GM23338 (cell line): ENCODE measurements around the gene TRIM24. TPM values are rescaled to one million over a fixed set of nuclear protein-coding genes. Genes with fewer than 3 reads are reported as not detected.

Experiments used
- ATAC-seq: fragments of 200-7000 bp; cut with Tn5 transposase; 3 replicates; pipeline ENCODE4 v1.9.1; 2020
- DNase-seq: peaks from one replicate; pipeline ENCODE4 v3.0.0-alpha.2; 2015; ENCODE audit warnings: low spot score
- H2AFZ ChIP-seq: fragments of 200-600 bp; sonication (generic); 2 replicates; pipeline ENCODE4 v1.8.0; 2016; ENCODE audit warnings: antibody characterized with exemption, mild to moderate bottlenecking, moderate library complexity
- H3F3A ChIP-seq: fragments of 200-600 bp; sonication (generic); replicated peaks from 2 replicates; pipeline ENCODE4 v1.8.0; 2017; ENCODE audit warnings: antibody characterized with exemption, mixed run types, low read depth
- H3K27ac ChIP-seq: fragments of 200-600 bp; sonication (generic); 2 replicates; pipeline ENCODE4 v1.6.1; 2016; ENCODE audit warnings: low read depth
- H3K27me3 ChIP-seq: fragments of 200-600 bp; sonication (generic); 2 replicates; pipeline ENCODE4 v1.8.0; 2016; ENCODE audit warnings: mild to moderate bottlenecking, mixed run types, moderate library complexity; ENCODE audit not compliant: insufficient read depth
- H3K36me3 ChIP-seq: fragments of 200-600 bp; sonication (generic); 2 replicates; pipeline ENCODE4 v1.8.0; 2016; ENCODE audit warnings: mild to moderate bottlenecking; ENCODE audit not compliant: insufficient read depth
- H3K4me1 ChIP-seq: fragments of 200-600 bp; sonication (generic); 2 replicates; pipeline ENCODE4 v1.8.0; 2016; ENCODE audit warnings: mild to moderate bottlenecking, moderate library complexity; ENCODE audit not compliant: insufficient read depth
- H3K4me2 ChIP-seq: fragments of 200-600 bp; sonication (generic); 2 replicates; pipeline ENCODE4 v1.7.1; 2017; ENCODE audit warnings: mixed run types
- H3K4me3 ChIP-seq: fragments of 200-600 bp; sonication (generic); 2 replicates; pipeline ENCODE4 v1.6.1; 2016; ENCODE audit warnings: mixed run types
- H3K79me2 ChIP-seq: fragments of 200-600 bp; sonication (generic); replicated peaks from 2 replicates; pipeline ENCODE4 v1.8.0; 2017; ENCODE audit warnings: mild to moderate bottlenecking; ENCODE audit not compliant: insufficient read depth
- H3K9me2 ChIP-seq: fragments of 200-600 bp; sonication (generic); 2 replicates; pipeline ENCODE4 v1.8.0; 2017; ENCODE audit not compliant: insufficient read depth
- H4K20me1 ChIP-seq: fragments of 200-600 bp; sonication (generic); replicated peaks from 2 replicates; pipeline ENCODE4 v1.8.0; 2017; ENCODE audit warnings: mild to moderate bottlenecking; ENCODE audit not compliant: insufficient read depth
- H3K27ac Mint-ChIP-seq: 2 replicates; pipeline ENCODE4 v1.8.0; 2020; ENCODE audit warnings: inconsistent platforms, mild to moderate bottlenecking, moderate library complexity, mixed read lengths
- H3K27me3 Mint-ChIP-seq: 3 replicates; pipeline ENCODE4 v1.8.0; 2022; ENCODE audit warnings: low read depth, mild to moderate bottlenecking, moderate library complexity, mixed read lengths, inconsistent platforms; ENCODE audit not compliant: insufficient read depth, poor library complexity
- H3K36me3 Mint-ChIP-seq: 3 replicates; pipeline ENCODE4 v1.8.0; 2021; ENCODE audit warnings: low read depth, mild to moderate bottlenecking, inconsistent platforms, moderate library complexity, mixed read lengths
- H3K4me1 Mint-ChIP-seq: 3 replicates; pipeline ENCODE4 v1.8.0; 2020; ENCODE audit warnings: mild to moderate bottlenecking, inconsistent platforms, mixed read lengths
- H3K4me3 Mint-ChIP-seq: 3 replicates; pipeline ENCODE4 v1.8.0; 2021; ENCODE audit warnings: moderate library complexity, mild to moderate bottlenecking, inconsistent platforms, mixed read lengths
- H3K9me3 Mint-ChIP-seq: 3 replicates; pipeline ENCODE4 v1.8.0; 2020; ENCODE audit warnings: moderate library complexity, mild to moderate bottlenecking, inconsistent platforms, mixed read lengths
- JUNB ChIP-seq: IDR thresholded peaks from one replicate; pipeline ENCODE4 v1.6.1; 2016; ENCODE audit warnings: antibody characterized with exemption; ENCODE audit not compliant: unreplicated experiment
- NANOG ChIP-seq: IDR thresholded peaks from 2 replicates; pipeline ENCODE4 v1.6.1; 2016; ENCODE audit warnings: antibody characterized with exemption, borderline replicate concordance
- ZNF331 ChIP-seq: fragments of 250-450 bp; sonication (Bioruptor Pico); IDR thresholded peaks from 2 replicates; pipeline ENCODE4 v1.5.0; 2020; ENCODE audit warnings: low read depth, mild to moderate bottlenecking, moderate library complexity
- polyA plus RNA-seq: library from polyadenylated mRNA; unstranded; fragments of >200 nt; fragmentation: Nextera tagmentation; extraction: Ambion mirVana; gene quantifications from 2 replicates; pipeline ENCODE4 v1.2.1, GENCODE V29; 2016
- total RNA-seq: library from RNA; depleted of rRNA; stranded (reverse); fragments of >200 nt; shearing (Covaris generic); gene quantifications from 2 replicates; pipeline ENCODE4 v1.2.3, GENCODE V29; 2014
- TF ChIP-seq, protein P1 (sequence below), 2 experiments: fragments of 200-600 bp in 1 of 2; sonication (generic) in 1 of 2; conservative IDR thresholded peaks; 2 replicates each; pipeline versions ENCODE4 v1.5.1 to v1.6.1; 2016 to 2017; ENCODE audit warnings: antibody characterized with exemption in 2 of 2, low read depth in 2 of 2, mild to moderate bottlenecking in 2 of 2, moderate library complexity in 1 of 2
- TF ChIP-seq, protein P2 (sequence below): fragments of 250-450 bp; sonication (Bioruptor Pico); IDR thresholded peaks from 2 replicates; pipeline ENCODE4 v1.5.0; 2020; ENCODE audit warnings: mild to moderate bottlenecking, moderate library complexity
- TF ChIP-seq, protein P3 (sequence below): IDR thresholded peaks from 2 replicates; pipeline ENCODE4 v1.6.1; 2016; ENCODE audit warnings: antibody characterized with exemption

TRIM24 gene
- total and polyA plus RNA-seq, 2 experiments from 2014 or later, result 67.0 to 120 TPM

DNA sequence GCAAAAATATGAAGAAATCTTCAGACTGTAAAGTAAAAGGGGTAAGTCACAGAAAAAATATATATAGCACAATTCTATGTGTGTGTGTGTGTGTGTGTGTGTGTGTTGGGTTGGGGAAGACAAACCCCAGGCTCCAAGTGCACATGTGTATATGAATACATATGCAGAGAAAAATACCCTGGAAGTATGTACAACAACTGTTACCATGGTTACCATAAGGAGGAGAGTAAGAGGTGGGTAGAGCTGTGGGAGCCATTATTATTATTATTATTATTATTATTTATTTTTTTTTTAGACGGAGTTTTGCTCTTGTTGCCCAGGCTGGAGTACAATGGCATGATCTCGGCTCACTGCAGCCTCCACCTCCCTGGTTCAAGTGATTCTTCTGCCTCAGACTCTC is 23.7 kb upstream of the TRIM24 start:
- H3K4me1 ChIP-seq, result peaks cover 27% of the 10 kb centered on the region
- H3F3A ChIP-seq, result 0 out of 2 replicates have a peak, but pooled peaks cover 3% of the 10 kb centered on the region
- no peaks in the 10 kb centered on the region for H4K20me1 ChIP-seq
- H3K4me3 ChIP-seq, result no peak overlapping the region
- DNase-seq (no peak), ATAC-seq (no peak)
- peaks cover 1% of the 10 kb centered on the region for H3K27me3 Mint-ChIP-seq
- peaks cover 41% of the 10 kb centered on the region for H3K9me3 Mint-ChIP-seq
- H3K36me3 ChIP-seq, result peaks cover 5% of the 10 kb centered on the region
- no peak overlapping the region for H3K4me3 Mint-ChIP-seq
- H3K9me2 ChIP-seq, result no peaks in the 10 kb centered on the region; the same call in 1 of the 2 replicates
- H3K79me2 ChIP-seq, result no peaks in the 10 kb centered on the region
- no peak overlapping the region for H3K27ac ChIP-seq
- no peak overlapping the region for H3K27ac Mint-ChIP-seq
- peaks cover 42% of the 10 kb centered on the region for H3K36me3 Mint-ChIP-seq
- no peak for TF ChIP-seq NANOG
- TF ChIP-seq, protein P1, sequence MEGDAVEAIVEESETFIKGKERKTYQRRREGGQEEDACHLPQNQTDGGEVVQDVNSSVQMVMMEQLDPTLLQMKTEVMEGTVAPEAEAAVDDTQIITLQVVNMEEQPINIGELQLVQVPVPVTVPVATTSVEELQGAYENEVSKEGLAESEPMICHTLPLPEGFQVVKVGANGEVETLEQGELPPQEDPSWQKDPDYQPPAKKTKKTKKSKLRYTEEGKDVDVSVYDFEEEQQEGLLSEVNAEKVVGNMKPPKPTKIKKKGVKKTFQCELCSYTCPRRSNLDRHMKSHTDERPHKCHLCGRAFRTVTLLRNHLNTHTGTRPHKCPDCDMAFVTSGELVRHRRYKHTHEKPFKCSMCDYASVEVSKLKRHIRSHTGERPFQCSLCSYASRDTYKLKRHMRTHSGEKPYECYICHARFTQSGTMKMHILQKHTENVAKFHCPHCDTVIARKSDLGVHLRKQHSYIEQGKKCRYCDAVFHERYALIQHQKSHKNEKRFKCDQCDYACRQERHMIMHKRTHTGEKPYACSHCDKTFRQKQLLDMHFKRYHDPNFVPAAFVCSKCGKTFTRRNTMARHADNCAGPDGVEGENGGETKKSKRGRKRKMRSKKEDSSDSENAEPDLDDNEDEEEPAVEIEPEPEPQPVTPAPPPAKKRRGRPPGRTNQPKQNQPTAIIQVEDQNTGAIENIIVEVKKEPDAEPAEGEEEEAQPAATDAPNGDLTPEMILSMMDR (conservative IDR thresholded peaks at IDR 0.05; ENCODE audit: low read depth in 2 of 2), result no peak
- TF ChIP-seq ZNF331 (CRISPR knock-in tag), result no peak
- TF ChIP-seq, protein P2, sequence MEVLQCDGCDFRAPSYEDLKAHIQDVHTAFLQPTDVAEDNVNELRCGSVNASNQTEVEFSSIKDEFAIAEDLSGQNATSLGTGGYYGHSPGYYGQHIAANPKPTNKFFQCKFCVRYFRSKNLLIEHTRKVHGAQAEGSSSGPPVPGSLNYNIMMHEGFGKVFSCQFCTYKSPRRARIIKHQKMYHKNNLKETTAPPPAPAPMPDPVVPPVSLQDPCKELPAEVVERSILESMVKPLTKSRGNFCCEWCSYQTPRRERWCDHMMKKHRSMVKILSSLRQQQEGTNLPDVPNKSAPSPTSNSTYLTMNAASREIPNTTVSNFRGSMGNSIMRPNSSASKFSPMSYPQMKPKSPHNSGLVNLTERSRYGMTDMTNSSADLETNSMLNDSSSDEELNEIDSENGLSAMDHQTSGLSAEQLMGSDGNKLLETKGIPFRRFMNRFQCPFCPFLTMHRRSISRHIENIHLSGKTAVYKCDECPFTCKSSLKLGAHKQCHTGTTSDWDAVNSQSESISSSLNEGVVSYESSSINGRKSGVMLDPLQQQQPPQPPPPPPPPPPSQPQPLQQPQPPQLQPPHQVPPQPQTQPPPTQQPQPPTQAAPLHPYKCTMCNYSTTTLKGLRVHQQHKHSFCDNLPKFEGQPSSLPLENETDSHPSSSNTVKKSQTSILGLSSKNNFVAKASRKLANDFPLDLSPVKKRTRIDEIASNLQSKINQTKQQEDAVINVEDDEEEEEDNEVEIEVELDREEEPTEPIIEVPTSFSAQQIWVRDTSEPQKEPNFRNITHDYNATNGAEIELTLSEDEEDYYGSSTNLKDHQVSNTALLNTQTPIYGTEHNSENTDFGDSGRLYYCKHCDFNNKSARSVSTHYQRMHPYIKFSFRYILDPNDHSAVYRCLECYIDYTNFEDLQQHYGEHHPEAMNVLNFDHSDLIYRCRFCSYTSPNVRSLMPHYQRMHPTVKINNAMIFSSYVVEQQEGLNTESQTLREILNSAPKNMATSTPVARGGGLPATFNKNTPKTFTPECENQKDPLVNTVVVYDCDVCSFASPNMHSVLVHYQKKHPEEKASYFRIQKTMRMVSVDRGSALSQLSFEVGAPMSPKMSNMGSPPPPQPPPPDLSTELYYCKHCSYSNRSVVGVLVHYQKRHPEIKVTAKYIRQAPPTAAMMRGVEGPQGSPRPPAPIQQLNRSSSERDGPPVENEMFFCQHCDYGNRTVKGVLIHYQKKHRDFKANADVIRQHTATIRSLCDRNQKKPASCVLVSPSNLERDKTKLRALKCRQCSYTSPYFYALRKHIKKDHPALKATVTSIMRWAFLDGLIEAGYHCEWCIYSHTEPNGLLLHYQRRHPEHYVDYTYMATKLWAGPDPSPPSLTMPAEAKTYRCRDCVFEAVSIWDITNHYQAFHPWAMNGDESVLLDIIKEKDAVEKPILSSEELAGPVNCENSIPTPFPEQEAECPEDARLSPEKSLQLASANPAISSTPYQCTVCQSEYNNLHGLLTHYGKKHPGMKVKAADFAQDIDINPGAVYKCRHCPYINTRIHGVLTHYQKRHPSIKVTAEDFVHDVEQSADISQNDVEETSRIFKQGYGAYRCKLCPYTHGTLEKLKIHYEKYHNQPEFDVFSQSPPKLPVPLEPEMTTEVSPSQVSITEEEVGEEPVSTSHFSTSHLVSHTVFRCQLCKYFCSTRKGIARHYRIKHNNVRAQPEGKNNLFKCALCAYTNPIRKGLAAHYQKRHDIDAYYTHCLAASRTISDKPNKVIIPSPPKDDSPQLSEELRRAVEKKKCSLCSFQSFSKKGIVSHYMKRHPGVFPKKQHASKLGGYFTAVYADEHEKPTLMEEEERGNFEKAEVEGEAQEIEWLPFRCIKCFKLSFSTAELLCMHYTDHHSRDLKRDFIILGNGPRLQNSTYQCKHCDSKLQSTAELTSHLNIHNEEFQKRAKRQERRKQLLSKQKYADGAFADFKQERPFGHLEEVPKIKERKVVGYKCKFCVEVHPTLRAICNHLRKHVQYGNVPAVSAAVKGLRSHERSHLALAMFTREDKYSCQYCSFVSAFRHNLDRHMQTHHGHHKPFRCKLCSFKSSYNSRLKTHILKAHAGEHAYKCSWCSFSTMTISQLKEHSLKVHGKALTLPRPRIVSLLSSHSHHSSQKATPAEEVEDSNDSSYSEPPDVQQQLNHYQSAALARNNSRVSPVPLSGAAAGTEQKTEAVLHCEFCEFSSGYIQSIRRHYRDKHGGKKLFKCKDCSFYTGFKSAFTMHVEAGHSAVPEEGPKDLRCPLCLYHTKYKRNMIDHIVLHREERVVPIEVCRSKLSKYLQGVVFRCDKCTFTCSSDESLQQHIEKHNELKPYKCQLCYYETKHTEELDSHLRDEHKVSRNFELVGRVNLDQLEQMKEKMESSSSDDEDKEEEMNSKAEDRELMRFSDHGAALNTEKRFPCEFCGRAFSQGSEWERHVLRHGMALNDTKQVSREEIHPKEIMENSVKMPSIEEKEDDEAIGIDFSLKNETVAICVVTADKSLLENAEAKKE (CRISPR knock-in tag), result no peak
- TF ChIP-seq, protein P3, sequence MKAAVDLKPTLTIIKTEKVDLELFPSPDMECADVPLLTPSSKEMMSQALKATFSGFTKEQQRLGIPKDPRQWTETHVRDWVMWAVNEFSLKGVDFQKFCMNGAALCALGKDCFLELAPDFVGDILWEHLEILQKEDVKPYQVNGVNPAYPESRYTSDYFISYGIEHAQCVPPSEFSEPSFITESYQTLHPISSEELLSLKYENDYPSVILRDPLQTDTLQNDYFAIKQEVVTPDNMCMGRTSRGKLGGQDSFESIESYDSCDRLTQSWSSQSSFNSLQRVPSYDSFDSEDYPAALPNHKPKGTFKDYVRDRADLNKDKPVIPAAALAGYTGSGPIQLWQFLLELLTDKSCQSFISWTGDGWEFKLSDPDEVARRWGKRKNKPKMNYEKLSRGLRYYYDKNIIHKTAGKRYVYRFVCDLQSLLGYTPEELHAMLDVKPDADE, result no peak
- TF ChIP-seq JUNB, result no peak
- H3K4me1 Mint-ChIP-seq, result peaks cover 15% of the 10 kb centered on the region
- no peak overlapping the region for H2AFZ ChIP-seq
- no peaks in the 10 kb centered on the region for H3K27me3 ChIP-seq
- H3K4me2 ChIP-seq, result no peak overlapping the region
